ENCODE measurements around the gene FKBP1A.

FKBP1A gene

GRCh38 chr20:1331101-1331500, 61.8 kb downstream of the FKBP1A start:
- FAIRE-seq: no peak

GRCh38 chr20:1330075-1330830, 62.6 kb downstream of the FKBP1A start:
- no peak for FAIRE-seq

DNA sequence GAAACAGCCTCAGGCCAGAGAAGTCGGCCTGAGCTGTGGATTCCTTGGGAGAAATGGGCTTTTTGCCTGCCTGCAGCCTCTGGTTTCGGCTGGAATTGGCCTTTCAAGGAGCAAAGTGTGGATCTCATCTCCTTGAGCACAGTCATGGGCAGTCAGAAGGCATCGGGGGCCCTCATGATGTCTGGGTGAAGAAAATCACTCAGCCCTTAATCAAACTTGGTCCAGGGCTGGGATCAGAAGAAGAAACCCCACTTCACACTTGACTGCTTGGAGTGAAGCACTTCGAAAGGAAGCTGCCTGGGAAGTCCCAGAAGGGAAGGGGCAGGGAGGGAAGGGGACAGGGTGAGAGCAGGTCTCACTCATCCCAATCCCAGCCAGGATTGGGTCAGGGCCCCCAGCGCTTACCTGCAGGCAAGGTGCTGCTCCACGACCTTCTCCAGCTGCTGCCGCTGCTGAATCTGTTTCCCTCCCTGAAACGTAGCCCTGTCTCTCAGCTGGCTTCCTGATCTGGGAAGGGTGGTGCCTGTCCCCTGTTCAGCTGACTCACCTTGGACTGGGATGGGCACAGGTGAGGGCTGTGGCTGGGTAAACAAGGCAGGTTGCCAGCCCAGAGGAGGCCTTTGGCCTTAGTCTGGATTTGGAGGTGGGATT, 64.0 kb downstream of the FKBP1A start, which contains the start of gene SDCBP2:
TSS of gene SDCBP2 (minus strand) at position 460 of the 651 bp plus-strand sequence. CDS start 8,723 bp downstream, outside the sequence.
- FAIRE-seq: no peak

- FAIRE-seq: no peak
Observed at GRCh38 chr20:1327827-1328679, 64.8 kb downstream of the FKBP1A start.

DNA sequence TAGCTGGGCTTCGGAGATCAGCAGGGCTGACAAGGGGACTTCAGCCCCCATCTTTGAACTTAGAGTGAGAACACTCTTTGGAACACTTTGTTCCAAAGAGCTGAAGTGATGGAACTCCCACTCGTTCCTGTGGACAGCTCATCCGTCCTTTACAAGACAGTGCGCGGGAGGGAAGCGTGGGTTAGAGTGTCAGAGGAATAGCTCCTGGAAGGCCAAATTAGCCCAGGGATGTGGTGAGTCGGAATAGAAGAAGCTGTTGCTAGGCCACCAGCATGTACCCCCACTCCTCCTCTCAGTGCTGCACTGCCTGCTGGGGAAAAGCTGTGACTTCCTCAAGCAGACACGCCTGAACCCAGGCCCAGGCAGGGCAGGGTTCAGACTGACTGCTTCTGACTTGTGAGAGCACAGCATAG, 65.6 kb downstream of the FKBP1A start:
- FAIRE-seq: no peak

DNA sequence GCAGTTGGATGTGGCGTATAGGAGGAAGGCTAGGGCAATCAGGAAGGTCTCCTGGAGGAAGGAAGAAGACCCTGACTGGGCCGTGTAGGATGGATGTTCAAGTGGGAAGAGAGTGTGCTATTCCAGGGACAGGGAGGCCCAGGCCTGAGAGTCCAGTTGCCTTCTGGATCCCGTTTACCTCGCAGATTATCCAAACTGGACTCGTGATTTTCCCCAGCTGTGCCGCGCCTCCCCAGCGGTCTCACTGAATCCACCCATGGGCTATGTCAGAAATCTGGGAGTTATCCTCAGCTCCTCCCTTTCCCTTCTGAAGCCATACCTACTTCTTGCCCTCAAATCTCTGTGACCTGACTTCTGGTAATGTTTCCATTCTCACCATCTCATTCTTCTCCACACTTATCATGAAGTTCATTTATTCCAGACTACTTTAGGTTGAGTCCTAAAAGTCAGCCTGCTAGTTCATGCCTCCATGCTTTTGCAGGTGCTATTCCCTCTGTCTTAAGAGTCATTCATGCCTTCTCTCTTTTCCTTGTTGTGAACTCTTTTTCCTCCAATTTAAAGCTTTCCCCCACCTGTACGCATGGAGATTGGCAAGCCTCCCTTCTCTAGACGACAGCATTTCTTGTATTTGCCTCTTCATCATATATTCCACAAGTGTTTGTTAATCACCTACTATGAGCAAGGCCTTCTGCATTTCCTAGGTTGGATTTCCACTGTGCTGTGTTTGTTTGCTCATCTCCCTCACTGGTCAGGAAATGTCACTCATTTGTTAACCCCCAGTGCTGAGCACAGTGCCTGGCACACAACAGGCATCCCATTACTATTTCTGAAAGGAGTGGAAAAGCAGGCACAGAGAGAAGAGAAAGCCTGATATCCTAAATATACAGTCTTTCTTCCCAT, 66.6 kb downstream of the FKBP1A start:
- no peak for FAIRE-seq

DNA sequence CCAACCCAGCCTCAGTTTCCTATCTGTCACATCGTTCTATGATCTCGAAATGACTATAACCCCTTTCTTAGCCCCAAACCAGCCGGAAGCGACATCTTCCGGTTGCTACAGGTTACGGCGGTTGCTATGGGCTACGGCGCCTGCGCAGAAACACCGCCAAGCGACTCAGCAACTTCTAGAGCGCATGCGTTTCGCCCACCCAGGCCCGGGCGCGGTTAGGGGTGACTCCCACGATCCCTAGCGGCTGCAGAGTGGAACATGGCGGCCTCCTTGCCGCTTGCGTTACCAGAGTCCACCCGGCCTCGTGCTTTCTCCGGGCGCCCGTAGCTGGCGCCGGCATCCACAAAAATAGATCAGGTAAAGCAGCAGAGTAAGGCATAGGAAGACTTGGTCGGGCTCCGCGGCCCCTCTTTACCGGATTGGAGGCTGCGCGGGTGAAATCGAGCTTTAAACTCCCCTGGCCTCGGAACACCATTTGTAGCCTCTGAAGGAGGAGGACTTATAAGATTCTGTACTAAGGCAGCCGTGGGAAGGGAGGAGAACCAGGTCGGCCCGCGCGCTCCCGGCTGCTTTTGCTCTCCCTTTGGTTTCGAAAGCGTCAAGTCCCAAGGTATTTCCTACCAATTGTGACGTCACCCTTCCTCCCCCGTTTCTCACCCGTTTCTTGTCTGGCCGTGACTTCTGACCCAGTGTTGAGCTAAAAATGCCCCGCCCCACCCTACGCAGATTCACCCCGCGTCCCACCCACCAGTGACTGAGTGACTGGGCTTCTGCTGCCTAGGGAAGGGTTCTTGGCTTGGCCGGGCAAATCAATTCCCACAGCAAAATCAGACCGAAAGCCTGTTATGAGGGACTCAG, 67.5 kb downstream of the FKBP1A start:
- peak; percentile 96 for FAIRE-seq

- no peak for FAIRE-seq
Observed at GRCh38 chr20:1324598-1325172, 68.2 kb downstream of the FKBP1A start.

- FAIRE-seq: no peak
Observed at GRCh38 chr20:1323830-1324597, 68.8 kb downstream of the FKBP1A start.

DNA sequence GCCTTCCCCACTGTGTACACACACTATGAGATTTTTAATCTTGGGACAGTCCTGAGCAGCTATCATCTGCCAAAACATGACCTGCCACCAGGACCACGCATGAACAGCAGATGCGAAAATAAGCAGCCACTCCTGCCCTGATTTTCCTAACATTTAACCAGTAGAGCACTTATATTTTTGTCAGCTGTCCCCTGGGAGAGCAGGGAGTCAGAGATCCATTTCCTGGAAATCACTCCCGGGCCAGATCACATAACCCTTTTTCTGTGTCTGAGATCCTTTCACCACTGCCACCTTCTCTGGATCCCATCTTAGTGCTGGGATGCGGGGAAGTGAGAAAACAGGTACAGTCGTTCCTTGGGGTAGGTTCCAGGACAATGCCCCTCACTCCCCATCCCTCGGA, 69.6 kb downstream of the FKBP1A start:
- no peak for FAIRE-seq

DNA sequence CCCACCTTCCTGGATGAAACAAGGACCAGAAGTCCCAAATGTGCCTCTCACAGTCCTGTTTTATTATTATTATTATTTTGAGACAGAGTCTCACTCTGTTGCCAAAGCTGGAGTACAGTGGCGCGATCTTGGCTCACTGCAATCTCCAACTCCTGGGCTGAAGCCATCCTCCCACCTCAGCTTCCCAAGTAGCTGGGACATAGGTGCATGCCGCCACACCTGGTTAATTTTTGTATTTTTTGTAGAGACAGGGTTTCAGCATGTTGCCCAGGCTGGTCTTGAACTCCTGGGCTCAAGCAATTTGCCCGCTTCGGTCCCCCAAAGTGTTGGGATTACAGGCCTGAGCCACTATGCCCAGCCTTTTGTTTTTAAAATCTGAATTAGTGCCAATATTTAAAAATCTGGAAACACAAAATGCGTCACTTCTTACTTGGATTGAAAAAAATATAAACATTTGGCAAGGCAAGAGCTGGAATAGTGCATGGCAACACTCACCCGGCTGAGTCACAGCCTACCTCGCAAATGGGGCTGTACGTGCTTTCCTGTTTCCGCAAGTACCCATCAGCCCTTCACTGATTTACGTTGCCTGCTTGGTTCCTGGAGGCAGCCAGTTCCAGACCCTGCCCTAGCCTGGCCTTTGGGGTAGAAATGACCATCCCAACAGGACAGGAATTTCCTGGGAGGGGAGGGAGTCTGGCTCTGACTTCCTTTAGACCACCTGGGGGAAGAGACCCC, 70.2 kb downstream of the FKBP1A start:
- no peak for FAIRE-seq

DNA sequence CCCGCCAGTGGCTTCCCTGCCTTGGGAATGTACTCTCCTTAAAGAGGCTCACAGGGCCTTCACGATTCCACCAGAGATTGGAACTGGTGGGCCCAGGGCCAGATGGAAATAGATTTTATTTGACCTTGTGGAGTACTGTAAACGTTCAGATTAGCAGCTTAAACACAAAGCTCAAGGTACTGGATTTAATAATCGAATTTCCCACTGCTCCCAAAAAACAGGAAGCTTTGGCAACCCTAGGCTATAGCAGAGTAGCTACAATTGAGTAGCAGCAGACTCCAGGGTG, 71.3 kb downstream of the FKBP1A start:
- FAIRE-seq: no peak

DNA sequence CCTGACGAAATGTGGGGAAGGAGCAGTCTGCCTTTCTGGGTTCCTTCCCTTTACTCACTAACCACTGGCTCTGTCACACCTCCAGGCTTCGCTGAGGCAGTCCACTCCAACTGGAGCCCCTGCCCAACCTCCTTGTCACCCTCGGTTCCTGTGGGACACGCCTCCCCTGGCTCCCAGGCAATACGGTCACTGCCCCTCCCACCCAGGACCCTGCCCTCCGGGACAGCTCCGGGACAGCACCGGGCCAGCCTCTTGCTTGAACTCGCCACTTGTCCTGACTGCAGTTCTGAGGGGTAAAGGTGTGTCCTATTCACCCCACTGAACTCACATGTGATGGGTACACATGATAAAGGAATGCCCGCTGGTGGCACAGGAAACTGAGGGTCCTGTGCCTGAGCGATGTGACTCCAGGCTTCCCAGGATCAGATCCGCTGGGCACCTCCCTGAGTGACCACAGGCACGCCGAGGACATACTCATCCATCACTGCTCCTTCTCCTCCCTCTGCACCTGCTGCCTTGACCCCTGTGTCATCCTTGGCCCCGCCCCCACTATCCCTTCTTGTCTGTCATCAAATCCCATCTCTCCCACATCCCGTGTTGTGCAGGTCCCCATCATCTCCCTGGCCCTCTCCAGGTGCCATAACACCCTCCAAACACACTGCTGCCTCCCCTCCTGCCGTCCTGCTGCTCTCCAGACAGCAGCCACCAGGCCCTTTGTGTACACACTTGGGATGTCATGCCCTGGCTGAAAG, 71.8 kb downstream of the FKBP1A start:
- FAIRE-seq: no peak

DNA sequence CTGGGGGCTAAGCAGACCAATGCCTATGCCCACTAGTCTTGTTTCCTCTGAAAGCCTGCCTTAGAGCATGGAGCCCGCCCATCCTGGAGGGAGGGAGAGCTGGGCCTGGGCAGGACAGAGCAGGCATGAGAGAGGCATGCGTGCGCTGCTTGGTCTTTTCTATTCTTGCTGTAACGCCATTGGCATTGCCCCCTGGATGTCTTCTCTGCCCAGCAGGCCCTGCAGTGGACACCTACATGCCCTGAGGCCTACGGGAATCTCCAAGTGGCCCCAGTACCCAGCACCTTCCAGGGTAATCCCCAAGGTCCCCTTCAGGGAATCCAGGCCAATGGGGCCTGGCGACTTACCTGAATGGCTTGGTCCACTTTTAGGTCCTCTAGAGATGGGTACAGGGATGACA, 72.8 kb downstream of the FKBP1A start:
- no peak for FAIRE-seq

- FAIRE-seq: no peak
Observed at GRCh38 chr20:1319462-1319861, 73.4 kb downstream of the FKBP1A start.

GRCh38 chr20:1319051-1319450, 73.8 kb downstream of the FKBP1A start:
- FAIRE-seq: no peak
